HUDEP-2 (cell line): ENCODE measurements around the gene STK33.

Experiments used
- DNase-seq, 76 experiments: peaks; one replicate each; lab custom pipeline; 2025; ENCODE audit not compliant: unreplicated experiment in 76 of 76; lab: John Stamatoyannopoulos, UW

Gene STK33

DNA sequence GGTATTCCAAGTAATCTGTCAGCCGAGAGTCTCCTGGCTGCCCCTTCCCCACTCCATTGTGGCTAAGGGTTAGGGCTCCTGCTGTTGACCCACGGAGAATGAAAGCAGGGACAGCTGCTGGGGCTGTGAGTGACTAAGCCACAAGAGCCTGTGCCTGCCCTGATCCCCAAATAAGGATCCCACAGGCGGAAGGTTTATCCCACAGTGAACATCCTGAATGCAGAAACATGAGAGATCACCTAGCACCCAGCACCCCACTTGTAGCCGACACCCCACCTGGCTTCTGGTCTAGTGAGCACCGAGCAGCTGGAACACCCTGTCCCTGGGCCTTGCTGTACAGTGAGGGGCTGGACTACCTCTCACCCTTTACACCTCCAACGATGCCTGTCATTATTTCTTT lies 212.7 kb downstream of the STK33 start:
- no peak for DNase-seq

DNA sequence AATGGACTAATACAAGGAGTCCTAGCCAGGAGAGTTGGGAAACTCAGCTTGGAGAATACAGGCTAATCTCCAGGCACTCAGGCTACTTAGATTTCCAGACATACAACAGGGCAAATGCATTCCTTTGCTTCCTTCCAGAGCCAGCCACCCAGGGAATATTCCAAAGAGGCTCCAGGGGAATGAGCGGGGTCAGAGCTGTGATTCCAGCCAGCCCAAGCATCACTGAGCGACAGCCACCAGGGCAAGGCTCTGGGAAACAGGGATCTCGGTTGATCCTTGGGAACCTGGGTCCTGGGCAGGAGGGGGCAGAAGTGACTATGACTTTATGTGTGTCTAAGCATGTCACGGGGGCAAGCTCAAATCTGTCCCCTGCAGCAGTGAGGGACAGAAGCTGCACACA lies 218.1 kb downstream of the STK33 start:
- DNase-seq, result no peak

DNA sequence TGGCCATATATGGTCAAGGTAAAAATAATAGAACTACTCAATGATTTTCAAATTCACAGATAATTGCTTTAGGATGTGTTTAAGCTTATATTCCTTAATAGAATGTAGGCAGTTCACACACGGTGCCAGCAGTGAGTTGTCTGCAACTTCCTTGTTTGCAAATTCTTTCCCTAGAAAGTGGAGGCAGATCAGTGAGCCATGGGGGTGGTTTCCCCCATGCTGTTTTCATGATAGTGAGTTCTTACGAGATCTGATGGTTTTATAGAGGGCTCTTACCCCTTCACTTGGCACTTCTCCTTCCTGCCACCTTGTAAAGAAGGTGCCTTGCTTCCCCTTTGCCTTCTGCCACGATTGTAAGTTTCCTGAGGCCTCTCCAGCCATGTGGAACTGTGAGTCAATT lies 218.6 kb downstream of the STK33 start:
- DNase-seq, result no peak

DNA sequence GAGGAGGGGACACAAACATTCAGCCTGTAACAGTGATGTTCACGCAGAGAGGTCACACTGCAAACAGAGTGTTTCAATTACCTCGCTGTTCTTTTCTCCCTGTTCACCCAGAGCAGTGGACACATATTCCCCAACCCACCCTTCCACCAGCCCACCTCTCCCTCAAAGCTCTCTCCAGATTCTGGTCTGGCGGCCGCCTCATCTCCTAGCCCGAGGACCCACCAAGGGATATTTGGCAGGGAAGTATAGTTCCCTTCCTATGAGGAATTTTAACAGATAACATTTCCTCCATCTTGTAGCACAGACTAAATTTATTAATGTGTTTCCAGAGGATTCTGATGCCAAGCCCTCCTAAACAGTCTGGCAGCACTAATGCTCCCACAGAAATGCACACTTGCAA lies 219.3 kb downstream of the STK33 start:
- DNase-seq, result no peak

DNA sequence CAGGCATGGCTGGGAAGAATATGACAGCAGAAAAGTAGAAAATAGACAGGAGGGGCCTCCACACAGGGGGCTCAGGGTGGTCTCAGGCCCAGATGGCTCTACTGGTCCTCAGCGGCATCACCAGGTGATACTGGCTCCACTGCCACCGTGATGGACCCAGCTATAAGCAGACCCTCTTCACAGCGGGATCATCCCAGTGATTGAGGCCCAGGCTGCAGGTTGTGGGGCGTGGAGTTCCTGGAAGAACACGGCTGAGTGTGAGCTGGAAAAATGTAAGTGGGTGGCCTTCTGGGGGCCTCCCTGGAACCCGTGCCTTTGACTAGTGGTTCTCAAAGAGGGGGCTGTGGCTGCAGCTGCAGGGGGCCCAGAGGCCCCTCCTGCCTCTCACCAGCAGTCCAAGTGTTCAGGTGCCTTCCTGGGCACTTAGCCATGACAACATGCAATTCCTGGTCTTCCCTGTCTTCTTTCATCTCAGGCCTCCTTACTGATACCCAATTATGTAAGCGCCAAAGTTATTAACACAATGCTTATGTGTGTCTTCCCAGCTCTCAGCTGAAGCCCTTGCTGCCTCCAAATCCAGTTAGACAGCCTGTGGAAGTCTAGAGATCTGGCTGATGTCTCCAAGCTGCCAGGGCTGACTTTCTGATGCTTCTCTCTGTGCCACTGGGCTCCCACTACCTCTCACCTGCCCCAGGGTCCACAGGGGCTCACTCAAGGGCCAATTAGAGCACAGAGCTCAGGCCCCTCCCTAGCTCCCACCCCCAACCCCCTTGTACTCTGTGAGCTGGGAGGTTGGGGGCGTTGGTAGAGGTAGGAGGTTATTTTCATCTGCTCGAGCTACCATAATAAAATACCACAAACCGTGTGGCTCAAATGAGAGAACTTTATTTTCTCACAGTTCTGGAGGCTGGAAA lies 220.3 kb downstream of the STK33 start:
- DNase-seq, result no peak

DNA sequence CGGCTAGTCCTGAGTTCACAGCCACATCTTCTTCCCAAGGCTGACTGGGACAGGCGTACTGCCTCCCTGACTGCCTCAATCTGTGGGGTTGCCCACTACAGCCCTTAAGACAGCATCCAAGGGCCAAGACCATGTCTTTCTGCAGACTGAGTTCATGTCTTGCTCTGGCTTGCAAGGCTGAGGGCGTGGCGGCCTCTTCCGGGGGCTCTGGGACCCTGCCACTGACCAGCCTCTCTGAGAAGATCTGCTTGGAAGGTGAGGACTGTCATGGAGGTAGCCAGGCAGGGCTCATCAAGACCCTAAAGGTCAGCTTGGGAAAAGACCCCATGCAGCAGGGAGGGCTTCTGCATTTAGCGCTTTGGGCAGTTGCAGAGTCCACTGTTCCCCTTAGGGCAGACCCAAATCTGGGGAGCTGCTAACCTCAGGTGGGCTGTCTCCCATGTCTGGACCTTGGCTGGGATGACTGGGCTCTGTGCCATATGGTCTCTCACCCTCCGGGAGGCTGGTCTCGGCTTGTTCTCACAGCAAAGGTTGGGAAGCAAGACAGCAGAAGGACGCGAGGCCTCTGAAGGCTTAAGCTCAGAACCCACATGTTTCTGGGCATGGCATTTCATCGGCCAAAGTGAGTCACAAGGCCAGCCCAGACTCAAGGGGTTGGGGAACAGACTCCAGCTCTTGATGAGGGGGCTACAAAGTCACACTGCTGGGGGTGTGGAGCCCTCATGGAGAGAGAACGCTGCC lies 221.2 kb downstream of the STK33 start:
- DNase-seq, result no peak

DNA sequence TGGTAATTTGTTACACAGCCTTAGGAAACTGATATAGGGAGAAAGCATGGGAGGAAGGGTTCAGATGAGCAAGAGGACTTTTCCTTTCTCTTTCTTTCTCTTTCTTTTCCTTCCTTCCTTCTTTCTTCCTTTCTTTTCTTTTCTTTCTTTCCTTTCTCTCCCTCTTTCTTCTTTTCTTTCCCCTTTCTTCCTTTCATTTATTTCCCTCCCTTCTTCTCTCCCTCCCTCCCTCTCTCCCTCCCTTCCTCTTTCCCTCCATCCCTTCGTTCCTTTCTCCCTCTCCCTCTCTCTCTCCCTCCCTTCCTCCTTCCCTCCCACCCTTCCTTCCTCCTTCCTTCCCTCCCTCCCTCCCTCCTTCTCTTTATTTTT lies 222.5 kb downstream of the STK33 start:
- no peak for DNase-seq

DNA sequence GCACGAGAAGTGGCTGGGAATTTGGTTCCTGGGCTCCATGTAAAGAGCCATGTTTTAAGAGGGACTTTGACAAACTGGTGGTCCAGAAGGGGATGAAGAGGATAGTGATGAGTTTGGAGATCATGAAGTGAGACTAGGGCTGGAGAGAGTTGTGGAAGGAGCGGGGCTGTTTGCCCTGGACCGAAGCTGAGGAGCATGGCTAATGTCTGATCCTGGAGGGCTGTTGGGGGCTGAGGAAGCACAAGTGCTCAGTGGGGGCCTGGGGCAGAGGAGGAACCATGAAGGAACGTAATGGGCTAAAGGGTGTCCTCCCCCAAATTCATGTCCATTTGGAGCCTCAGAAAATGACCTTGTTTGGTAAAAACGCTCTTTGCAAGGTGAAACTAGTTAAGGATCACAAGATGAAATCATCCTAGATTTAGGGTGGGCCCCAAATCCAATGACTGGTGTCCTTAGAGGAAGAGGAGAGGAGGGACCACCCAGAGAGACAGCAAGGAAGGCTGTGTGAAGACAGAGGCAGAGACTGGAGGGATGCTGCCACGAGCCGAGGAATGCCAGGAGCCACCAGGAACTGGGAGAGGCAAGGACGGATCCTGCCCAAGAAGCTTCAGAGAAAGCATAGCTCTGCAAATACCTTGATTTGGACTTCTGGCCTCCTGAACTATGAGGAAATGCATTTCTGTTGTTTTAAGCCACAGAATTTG lies 223.1 kb downstream of the STK33 start:
- no peak for DNase-seq

DNA sequence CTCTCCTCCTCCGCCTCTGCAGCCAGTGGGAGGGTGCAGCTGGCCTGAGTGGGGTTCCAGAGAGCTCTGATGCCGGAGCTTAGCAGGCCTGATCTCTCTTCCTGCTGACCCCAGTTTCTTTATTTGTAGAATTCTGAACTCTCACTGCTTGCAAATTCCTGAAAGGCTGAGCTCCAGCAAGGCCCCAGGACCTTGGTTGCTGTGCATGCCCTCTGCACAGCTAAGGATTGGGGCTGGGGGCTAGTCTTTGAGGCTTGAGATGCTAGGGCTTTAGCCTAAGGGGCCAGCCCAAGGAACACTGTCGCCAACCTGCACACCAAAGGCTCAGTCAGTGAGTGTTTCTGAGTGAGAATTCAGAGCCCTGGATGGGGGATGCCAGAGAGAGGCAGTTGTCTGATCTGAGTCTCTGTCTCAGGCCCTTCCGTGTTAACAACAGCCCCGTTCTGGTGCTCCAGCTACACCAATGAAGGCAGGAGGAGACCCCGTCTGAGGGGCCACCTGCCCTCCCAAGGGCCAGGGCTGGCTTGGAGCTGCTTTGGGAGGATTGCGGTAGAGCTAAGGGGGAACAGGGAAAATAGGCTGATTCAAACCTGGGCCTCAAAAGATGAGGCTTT lies 224.3 kb downstream of the STK33 start:
- DNase-seq, result no peak

DNA sequence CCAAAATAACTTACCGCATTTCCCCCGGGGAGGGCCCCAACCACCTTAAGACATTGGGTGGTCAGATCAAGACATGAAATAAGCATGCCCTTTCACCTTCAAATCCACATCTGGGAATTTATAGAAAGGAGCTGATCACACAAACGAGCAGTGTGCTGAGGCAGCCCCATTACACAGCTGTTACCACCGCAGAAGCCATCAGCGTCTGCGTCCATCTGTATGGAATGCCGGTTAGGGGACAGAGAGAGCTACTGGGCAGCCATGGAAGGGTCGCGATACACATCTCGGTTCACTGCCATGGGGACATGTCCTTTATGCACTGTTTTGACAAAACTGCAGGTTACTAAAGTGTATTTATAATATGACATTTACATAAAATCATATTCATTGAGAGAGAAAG lies 225.3 kb downstream of the STK33 start:
- DNase-seq, result no peak

DNA sequence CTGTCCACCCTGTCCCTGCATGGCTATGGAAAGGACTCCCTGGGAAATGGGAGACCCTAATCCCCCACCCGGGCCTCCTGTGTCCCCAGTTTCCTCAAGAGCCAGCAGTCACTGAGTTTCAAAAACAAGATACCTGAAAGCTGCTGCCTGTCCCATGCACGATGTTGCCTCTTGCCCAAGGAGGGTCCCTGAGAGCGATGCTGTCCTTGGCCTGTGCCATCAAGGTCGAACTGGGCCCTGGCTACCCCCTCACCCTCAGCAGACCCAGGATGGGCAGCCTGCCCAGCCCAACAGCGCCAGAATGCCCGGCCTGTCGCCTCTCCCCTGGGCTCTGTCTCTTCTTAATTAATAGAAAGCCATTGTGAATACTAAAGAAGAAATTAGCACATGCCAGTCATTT lies 225.8 kb downstream of the STK33 start:
- DNase-seq, result no peak

DNA sequence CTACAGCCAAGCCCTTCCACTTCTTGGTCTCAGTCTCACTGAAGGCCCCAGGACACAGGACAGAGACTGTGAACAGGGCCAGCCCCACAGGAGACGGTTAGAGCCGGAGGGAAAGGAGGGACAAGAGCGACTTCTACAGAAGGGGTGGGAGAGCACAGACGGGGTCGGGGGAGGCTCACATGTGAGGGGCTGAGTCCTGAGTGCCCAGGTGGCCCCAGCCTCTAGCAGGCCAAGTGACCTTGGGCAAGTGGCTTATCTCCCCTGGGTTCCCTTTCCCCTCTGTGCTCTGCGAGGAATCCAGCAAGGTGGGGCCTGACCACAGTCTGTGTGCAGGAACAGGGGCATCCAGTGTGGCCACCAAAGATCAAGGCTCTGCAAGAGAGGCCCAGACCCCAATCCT lies 227.7 kb downstream of the STK33 start:
- no peak for DNase-seq

DNA sequence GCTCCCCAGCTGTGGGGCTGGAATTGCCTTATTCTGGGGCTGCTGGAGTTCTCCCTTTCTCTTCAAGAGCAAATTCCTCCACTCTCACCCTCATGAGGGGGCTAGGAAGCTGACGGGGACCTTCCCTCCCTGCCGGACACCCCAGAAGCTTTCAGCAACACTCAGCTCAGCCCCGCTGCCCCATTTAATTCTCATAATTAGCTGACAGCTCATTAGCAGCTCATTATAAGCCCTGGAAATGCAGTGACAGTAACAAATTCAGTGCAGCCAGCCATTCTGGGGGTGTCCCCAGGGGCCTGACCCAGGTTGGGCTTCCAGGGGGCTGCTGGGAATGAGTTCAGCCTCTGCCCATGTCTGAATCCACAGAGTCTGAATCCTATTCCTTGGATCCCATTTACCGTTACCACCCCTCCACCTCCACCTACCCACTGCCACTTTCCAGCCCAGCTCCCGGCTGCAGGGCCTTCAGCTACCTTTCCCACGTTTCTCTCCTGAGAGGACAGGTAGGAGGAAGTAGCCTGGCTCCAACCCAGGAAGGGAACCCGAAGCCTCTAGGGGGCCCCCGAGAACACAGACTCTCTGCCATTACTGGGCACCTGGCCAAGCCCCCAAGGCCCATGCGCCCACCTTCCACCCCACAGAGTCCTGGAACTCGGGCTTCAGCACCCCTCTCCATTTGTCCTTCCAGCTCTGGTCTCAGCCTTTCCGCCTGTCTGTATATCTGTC lies 228.6 kb downstream of the STK33 start:
- peak in 1 of 76 experiments; percentile 13 for DNase-seq

DNA sequence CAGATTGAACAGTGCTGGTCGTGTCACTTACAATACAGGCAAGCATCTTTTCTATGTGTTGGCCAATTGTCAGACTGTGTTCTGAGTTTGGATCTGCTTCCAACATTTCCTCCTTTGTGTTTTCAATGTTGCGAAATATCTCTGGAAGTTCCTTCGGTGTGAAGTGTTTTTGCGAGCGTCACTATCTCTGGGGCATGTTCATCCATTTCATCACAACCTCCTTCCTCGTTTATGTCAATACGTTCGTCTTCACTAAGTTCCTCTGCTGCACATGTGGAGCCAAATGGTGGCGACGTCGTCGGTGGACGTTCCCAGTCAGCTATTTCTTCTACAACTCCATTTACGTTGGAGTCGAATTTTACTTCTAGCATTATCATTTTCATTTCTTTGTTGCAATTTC lies 230.1 kb downstream of the STK33 start:
- DNase-seq, result no peak

DNA sequence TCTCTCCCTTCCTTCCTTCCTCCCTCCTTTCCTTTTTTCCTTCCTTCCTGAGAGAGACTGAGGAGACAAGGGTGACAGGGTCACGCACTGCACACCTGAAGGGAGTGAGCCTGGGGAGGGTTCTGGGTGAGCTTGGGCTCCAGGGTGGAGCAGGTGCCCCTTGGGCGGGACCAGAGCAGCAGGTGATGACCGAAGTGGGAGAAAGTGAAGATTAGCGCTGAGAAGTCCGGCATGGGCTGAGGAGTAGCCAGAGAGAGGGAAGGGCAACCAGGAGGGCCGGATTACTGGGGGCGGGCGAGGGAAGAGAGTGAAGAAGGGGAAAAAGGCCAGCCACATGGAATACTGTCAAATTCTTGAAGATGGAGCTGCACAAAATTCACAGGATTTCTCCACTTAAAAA lies 231.1 kb downstream of the STK33 start:
- DNase-seq, result no peak

DNA sequence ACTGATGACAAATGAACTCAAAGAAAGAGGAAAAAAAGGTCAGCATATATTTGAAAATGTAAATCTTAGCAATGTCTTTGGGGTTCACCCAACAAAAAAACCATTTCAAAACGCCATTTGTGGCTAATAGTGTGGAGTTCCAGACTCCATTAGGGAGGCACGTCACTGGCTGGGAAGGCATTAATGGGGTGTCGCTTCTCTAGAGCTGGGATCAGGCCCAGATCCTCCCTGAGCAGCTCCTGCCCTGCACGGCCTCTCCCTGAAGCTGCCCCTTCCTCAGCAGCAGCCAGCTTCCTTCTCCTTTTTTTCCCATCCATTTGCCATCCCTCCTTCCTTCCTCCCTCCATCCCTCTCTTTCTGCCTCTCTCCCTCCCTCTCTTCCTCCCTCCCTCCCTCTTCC lies 231.5 kb downstream of the STK33 start:
- DNase-seq, result no peak

DNA sequence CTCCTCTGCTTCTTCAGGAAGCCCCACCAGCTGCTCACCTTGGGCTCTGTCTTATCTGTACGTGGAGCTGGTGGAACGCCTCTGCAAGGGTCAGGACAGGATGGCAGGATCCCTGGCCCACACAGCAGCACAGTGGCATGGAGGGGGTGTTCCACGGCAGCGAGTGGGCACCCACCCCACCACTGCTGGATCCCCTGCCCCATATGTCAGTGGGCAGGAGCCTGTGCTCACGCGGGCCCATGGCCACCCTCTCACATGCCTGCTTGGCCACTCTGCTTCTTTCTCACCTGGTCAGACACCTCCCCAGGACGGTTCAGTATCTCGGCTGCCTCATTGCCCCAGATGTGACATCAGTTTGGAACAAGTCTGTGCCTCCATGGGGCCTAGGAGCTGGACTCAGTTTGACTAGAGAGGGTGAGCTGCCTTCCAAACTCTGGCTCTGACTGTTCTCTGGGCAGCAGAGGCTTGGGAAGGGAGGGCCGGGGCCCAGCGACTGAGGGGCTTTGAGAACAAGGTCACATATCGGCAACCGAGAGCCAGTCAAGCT lies 232.3 kb downstream of the STK33 start:
- no peak for DNase-seq

DNA sequence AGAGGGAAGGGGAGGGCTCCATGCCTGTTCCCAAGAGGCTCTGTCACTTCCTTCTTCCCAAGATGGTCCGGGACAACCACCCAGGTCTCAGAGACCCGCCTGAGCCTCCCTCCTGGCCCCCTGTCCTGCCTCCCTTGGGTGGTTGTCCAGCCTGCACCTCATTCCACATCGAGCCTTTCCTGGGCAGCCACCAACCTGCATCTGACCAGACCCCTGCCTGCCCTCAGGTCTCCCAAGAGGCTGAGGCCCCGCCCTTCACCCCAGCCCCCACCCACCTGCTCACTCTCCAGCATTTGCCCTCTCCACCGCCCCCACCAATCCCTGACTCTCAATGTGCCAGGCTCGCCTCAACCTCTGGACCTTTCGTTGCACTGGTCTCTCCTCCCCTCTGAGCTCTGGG lies 232.8 kb downstream of the STK33 start:
- DNase-seq, result no peak

DNA sequence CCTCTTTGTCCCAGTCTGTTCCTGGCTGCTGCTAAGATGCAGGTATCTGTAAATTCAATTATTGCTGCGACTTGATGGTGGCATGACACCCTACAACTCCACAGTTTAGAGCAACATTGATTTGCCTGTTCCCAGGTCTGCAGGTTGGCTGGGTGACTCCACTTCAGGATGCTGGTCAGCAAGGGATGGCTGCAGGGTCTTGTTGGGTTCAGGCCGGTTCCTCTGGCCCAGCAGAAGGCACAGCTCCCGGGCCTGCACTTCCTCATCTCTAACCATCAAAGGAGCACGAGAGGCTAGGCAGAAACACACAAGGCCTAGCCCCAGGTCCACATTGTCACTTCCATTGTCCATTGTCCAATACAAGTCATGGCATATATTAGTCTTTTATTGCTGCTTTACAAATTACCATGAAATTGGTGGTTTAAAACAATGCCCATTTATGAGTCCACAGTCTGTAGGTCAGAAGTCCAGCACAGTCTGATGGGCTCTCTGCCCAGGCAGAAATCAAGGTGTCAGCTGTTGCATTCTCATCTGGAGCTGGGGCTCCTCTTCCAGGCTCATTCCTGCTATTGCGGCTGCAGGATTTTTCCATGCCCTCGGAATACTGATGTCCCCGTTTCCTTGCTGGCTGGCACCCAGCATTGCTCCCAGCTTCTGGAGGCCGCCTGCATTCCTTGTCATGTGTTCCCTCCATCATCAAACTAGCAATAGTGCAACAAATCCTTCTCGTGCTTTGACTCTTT lies 233.8 kb downstream of the STK33 start:
- DNase-seq, result no peak

DNA sequence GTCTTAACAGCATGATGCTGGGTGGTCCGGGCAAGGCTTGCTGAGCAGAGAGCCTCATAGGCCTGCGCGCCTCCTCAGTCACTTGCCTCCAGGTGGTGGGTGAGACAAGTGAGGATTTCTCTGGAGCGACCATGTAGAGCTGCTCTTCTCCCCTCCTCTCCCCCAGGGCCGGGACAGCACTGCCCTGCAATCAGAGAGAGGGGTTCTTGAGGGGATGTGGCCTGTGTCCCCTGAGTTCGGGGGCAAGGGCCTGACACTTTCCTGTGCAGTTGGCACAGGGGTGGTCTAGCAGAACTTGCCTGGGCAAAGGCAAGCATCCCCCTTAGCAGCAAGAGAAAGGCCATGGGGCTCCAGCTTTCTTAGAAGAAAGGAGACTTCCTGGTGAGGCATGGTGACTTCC lies 234.5 kb downstream of the STK33 start:
- no peak for DNase-seq
